Endothelial cell (in vitro differentiated cells): ENCODE measurements around the gene ZC3HAV1. TPM values are rescaled to one million over a fixed set of nuclear protein-coding genes. Genes with fewer than 3 reads are reported as not detected.
"Not testable (repeated sequence)": the region's sequence is repeated elsewhere in the genome, so short reads cannot be mapped to it uniquely, and the experiment has no call there.

Experiments used
- DNase-seq: peaks from one replicate; pipeline ENCODE4 v3.0.0; 2021; ENCODE audit warnings: low spot score
- H3K27ac Mint-ChIP-seq: one replicate; pipeline ENCODE4 v1.8.0; 2021; ENCODE audit warnings: mixed read lengths, inconsistent platforms; ENCODE audit not compliant: unreplicated experiment
- H3K27me3 Mint-ChIP-seq: one replicate; pipeline ENCODE4 v1.8.0; 2021; ENCODE audit warnings: mild to moderate bottlenecking, moderate library complexity, mixed read lengths, inconsistent platforms; ENCODE audit not compliant: unreplicated experiment
- H3K36me3 Mint-ChIP-seq: one replicate; pipeline ENCODE4 v1.8.0; 2021; ENCODE audit warnings: mild to moderate bottlenecking, low read depth, mixed read lengths, inconsistent platforms; ENCODE audit not compliant: unreplicated experiment
- H3K4me1 Mint-ChIP-seq: one replicate; pipeline ENCODE4 v1.8.0; 2021; ENCODE audit warnings: mild to moderate bottlenecking, mixed read lengths, inconsistent platforms; ENCODE audit not compliant: unreplicated experiment
- H3K4me3 Mint-ChIP-seq: one replicate; pipeline ENCODE4 v1.8.0; 2021; ENCODE audit warnings: mild to moderate bottlenecking, mixed read lengths, inconsistent platforms; ENCODE audit not compliant: unreplicated experiment
- H3K9me3 Mint-ChIP-seq: one replicate; pipeline ENCODE4 v1.8.0; 2021; ENCODE audit warnings: mixed read lengths, inconsistent platforms; ENCODE audit not compliant: unreplicated experiment
- CTCF ChIP-seq: fragments of 200-600 bp; sonication (generic); IDR thresholded peaks from one replicate; pipeline ENCODE4 v1.5.0; 2021; ENCODE audit warnings: antibody characterized with exemption; ENCODE audit not compliant: unreplicated experiment
- total RNA-seq: library from RNA; stranded (reverse); fragmentation: NEBNext Ultra II Directional; extraction: Animal tissue kit (Norgen Biotek cat#: 25700); gene quantifications from one replicate; pipeline ENCODE4 v1.2.1, GENCODE V29; 2021; ENCODE audit not compliant: unreplicated experiment

Gene ZC3HAV1
- total RNA-seq, 1 donor from 2014 or later, result 50.7 TPM

- Mint-ChIP-seq H3K4me3 (peak overlapping the region; percentile 89), H3K4me1 (peaks cover 12% of the 10 kb centered on the region), H3K9me3 (no peaks in the 10 kb centered on the region), H3K27ac (peak overlapping the region; percentile 40), H3K36me3 (no peaks in the 10 kb centered on the region), H3K27me3 (peaks cover 1% of the 10 kb centered on the region)
- TF ChIP-seq CTCF, result no peak
- peak; percentile 79 for DNase-seq
Observed at GRCh38 chr7:139133335-139134139, 24.0 kb upstream of the ZC3HAV1 start.

GRCh38 chr7:139132887-139133286 is 23.4 kb upstream of the ZC3HAV1 start:
- Mint-ChIP-seq H3K9me3 (no peaks in the 10 kb centered on the region), H3K27ac (peak overlapping the region; percentile 40), H3K4me3 (peak overlapping the region; percentile 89), H3K4me1 (peaks cover 12% of the 10 kb centered on the region), H3K27me3 (peaks cover 1% of the 10 kb centered on the region), H3K36me3 (no peaks in the 10 kb centered on the region)
- TF ChIP-seq CTCF, result no peak
- no peak for DNase-seq

- no peaks in the 10 kb centered on the region for H3K36me3 Mint-ChIP-seq
- H3K4me3 Mint-ChIP-seq, result no peak overlapping the region
- TF ChIP-seq CTCF, result no peak
- H3K27ac Mint-ChIP-seq, result no peak overlapping the region
- H3K4me1 Mint-ChIP-seq, result peaks cover 12% of the 10 kb centered on the region
- peaks cover 1% of the 10 kb centered on the region for H3K27me3 Mint-ChIP-seq
- H3K9me3 Mint-ChIP-seq, result no peaks in the 10 kb centered on the region
- DNase-seq, result no peak
Observed at GRCh38 chr7:139131601-139132041, 22.1 kb upstream of the ZC3HAV1 start.

- not testable (repeated sequence) for DNase-seq, H3K27me3 Mint-ChIP-seq, H3K4me3 Mint-ChIP-seq, H3K36me3 Mint-ChIP-seq, H3K27ac Mint-ChIP-seq, H3K9me3 Mint-ChIP-seq
- peaks cover 12% of the 10 kb centered on the region for H3K4me1 Mint-ChIP-seq
Observed at GRCh38 chr7:139129814-139130213, 20.3 kb upstream of the ZC3HAV1 start.

- Mint-ChIP-seq H3K9me3 (no peaks in the 10 kb centered on the region), H3K27ac (no peak overlapping the region), H3K4me3 (no peak overlapping the region), H3K36me3 (no peaks in the 10 kb centered on the region), H3K4me1 (peaks cover 4% of the 10 kb centered on the region), H3K27me3 (peaks cover 3% of the 10 kb centered on the region)
- no peak for TF ChIP-seq CTCF
- DNase-seq, result no peak
Observed at GRCh38 chr7:139127648-139128047, 18.1 kb upstream of the ZC3HAV1 start.
